ENCODE data around the gene SNRNP35.
"Not testable (repeated sequence)": the region's sequence is repeated elsewhere in the genome, so short reads cannot be mapped to it uniquely, and the experiment has no call there.

The SNRNP35 gene

GRCh38 chr12:123491056-123491455 is 33.1 kb downstream of the SNRNP35 start:
- DNase-seq = no peak

GRCh38 chr12:123491481-123491880 is 33.5 kb downstream of the SNRNP35 start:
- no peak for DNase-seq

- DNase-seq = peak; percentile 19
These were observed 34.5 kb downstream of the SNRNP35 start for GRCh38 chr12:123492339-123493039.

GRCh38 chr12:123494124-123494851 is 36.3 kb downstream of the SNRNP35 start:
- DNase-seq = no peak

GRCh38 chr12:123497065-123497464 is 39.1 kb downstream of the SNRNP35 start:
- no peak for DNase-seq

- DNase-seq = no peak
These were observed 40.3 kb downstream of the SNRNP35 start for GRCh38 chr12:123498126-123498825.

GRCh38 chr12:123499332-123499731 is 41.4 kb downstream of the SNRNP35 start:
- no peak for DNase-seq

- DNase-seq = no peak
These were observed 44.3 kb downstream of the SNRNP35 start for GRCh38 chr12:123502163-123502704.

GRCh38 chr12:123506059-123506842 is 48.3 kb downstream of the SNRNP35 start:
- no peak for DNase-seq

- no peak for DNase-seq
These were observed 48.9 kb downstream of the SNRNP35 start for GRCh38 chr12:123506843-123507236.

- no peak for DNase-seq
These were observed 55.1 kb downstream of the SNRNP35 start for GRCh38 chr12:123512838-123513665.

- DNase-seq = no peak
These were observed 55.9 kb downstream of the SNRNP35 start for GRCh38 chr12:123513805-123514204.

- not testable (repeated sequence) for DNase-seq
These were observed 56.8 kb downstream of the SNRNP35 start for GRCh38 chr12:123514582-123515221.

- no peak for DNase-seq
These were observed 58.4 kb downstream of the SNRNP35 start for GRCh38 chr12:123516216-123516780.
